Measurements from ENCODE around the gene CD59.

Gene CD59

GRCh38 chr11:33775467-33775807 lies 39.2 kb upstream of the CD59 start:
- no peak for DNase-seq (ENCODE audit: low spot score)
- no peak for TF ChIP-seq CTCF (IDR thresholded peaks at IDR 0.05; ENCODE audit: borderline replicate concordance, control extremely low read depth, extremely low read depth, insufficient read depth, missing control alignments)
- in situ Hi-C loops (cut with MboI; ENCODE audit: low sequenced_read_pairs, unreplicated experiment) = no loop called here

- no peak for DNase-seq (ENCODE audit: low spot score)
- in situ Hi-C loops (cut with MboI; ENCODE audit: low sequenced_read_pairs, unreplicated experiment) = no loop called here
- no peak for TF ChIP-seq CTCF (IDR thresholded peaks at IDR 0.05; ENCODE audit: borderline replicate concordance, control extremely low read depth, extremely low read depth, insufficient read depth, missing control alignments)
Observed at GRCh38 chr11:33774736-33775466, 38.7 kb upstream of the CD59 start.

- peak; percentile 98 for DNase-seq (ENCODE audit: low spot score)
- in situ Hi-C loops (cut with MboI; ENCODE audit: low sequenced_read_pairs, unreplicated experiment) = no loop called here
- no peak for TF ChIP-seq CTCF (IDR thresholded peaks at IDR 0.05; ENCODE audit: borderline replicate concordance, control extremely low read depth, extremely low read depth, insufficient read depth, missing control alignments)
Observed at GRCh38 chr11:33773987-33774735, 37.9 kb upstream of the CD59 start, which contains the start of gene FBXO3. FBXO3 (minus strand) TSS chr11:33774520; CDS start chr11:33774497, 23 bp downstream.

- in situ Hi-C loops (cut with MboI; ENCODE audit: low sequenced_read_pairs, unreplicated experiment) = no loop called here
- no peak for TF ChIP-seq CTCF (IDR thresholded peaks at IDR 0.05; ENCODE audit: borderline replicate concordance, control extremely low read depth, extremely low read depth, insufficient read depth, missing control alignments)
- peak; percentile 38 for DNase-seq (ENCODE audit: low spot score)
Observed at GRCh38 chr11:33773404-33773986, 37.3 kb upstream of the CD59 start.

- no peak for DNase-seq (ENCODE audit: low spot score)
- no peak for TF ChIP-seq CTCF (IDR thresholded peaks at IDR 0.05; ENCODE audit: borderline replicate concordance, control extremely low read depth, extremely low read depth, insufficient read depth, missing control alignments)
- in situ Hi-C loops (cut with MboI; ENCODE audit: low sequenced_read_pairs, unreplicated experiment) = no loop called here
Observed at GRCh38 chr11:33772870-33773269, 36.6 kb upstream of the CD59 start.

- in situ Hi-C loops (cut with MboI; ENCODE audit: low sequenced_read_pairs, unreplicated experiment) = no loop called here
- no peak for TF ChIP-seq CTCF (IDR thresholded peaks at IDR 0.05; ENCODE audit: borderline replicate concordance, control extremely low read depth, extremely low read depth, insufficient read depth, missing control alignments)
- no peak for DNase-seq (ENCODE audit: low spot score)
Observed at GRCh38 chr11:33772300-33772699, 36.1 kb upstream of the CD59 start.

All from GM13976 (cell line).